NK-92 (cell line): ENCODE measurements around the gene TUBGCP2.

Source experiments
- DNase-seq: peaks from one replicate; lab custom pipeline; 2025; ENCODE audit not compliant: unreplicated experiment; lab: John Stamatoyannopoulos, UW

The TUBGCP2 gene

DNA sequence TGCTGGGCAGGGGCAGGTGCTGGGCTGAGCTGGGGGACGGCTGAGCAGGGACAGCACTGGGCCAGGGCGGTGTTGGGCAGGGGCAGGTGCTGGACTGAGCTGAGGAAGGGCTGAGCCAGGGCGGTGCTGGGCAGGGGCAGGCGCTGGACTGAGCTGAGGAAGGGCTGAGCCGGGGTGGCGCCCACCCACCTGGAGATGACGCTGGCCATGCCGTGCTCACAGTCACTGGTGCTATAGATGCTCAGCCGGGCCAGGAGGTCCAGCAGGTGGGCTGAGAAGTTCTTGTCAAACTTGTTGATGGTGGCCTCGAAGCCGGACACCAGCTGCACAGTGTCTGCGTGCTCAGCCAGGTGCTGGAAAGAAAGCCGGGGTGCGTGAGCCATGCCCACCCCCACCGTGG, 27.6 kb downstream of the TUBGCP2 start:
- DNase-seq = no peak

DNA sequence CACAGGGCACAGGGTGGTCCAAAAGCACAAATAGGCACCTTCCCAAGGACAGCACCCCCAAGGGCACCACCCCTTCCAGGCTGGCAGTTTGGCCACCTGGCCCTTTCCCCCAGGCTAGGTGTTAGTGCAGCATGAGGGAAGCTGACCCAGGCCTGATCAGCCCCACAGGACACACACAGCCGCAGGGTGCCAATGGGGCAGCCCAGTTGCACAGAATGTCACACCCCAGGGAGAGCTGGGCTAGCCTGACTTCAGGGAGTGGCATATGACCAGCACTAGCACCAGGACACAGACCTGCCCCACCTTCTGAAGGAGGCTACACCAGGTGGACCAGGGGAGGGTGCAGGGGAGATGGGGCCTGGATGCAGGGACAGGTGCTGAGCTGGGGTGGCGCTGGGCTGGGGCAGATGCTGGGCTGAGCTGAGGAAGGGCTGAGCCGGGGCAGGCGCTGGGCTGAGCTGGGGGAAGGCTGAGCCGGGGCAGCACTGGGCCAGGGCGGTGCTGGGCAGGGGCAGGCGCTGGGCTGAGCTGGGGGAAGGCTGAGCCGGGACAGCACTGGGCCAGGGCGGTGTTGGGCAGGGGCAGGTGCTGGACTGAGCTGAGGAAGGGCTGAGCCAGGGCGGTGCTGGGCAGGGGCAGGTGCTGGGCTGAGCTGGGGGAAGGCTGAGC, 28.1 kb downstream of the TUBGCP2 start:
- no peak for DNase-seq

DNA sequence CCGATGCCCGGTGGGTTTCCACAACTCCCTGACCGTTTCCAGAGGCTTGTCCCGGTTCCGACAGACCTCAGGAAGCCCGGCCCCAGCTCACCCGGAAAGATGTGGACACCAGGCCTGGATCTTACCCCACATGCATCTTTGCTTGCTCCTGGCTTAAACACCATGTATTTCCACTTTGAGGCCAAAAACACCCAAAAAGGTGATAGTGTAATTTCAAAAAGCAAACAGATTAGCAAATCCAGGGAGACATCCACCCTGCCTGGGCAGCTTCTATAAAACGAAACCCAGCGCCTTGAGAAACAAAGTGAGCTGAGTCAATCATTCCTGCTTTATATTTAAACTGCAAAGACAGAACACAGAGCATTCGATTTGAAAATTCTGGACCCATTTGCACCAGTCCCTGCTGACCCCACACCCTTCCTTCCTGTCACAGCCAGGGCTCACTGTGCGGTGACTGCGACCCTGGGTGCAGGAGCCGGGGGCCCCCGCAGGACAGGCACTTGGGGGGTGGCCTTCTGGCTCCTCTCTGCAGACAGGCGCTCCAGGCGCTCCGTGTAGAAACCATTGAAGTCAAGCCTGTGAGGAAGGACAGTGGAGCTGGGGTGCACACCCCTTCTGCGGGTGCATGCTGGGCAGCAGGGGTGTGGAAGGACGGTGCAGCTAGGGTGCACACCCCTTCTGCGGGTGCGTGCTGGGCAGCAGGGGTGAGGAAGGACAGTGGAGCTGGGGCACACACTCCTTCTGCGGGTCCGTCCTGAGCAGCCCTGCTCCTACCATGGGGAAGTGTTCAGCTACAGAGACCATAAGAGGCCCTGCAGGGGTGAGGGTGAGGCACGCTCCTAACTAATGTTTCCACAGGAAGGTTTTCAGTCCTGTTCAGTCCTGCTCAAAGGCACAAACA, 29.1 kb downstream of the TUBGCP2 start:
- DNase-seq = no peak

DNA sequence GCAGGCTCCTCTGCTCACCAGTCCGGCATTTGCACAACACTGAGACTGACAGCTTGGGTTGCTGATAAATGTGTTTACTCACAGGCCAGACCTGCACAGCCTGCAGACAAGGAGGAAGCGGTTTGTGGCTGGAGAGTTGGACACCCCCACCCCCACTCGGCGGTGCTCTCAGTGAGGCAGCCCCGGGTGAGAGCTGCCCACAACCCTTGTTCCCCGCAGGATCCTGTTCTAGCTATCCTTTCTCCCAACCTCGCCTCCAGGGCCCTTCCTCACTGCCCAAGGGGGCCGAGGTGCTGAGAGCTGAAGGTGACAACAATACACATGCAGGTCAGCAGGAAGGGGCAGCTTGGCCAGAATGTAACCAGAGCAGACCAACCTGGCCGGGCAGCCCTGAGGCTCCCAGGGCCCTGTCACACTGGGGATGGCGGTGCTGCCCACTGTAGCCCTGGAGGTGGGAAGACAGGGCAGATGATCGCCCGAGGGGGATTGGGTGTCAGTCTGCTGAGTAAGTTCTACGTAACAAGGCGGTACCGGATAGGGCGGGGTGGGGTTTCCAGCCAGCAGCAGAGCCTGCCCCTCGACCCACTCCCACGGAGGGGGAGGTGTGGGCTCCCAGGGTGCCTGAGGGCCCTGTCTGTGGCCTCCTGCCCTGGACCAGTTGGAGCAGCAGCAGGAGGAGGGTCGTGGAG, 30.0 kb downstream of the TUBGCP2 start:
- DNase-seq = peak; percentile 19

DNA sequence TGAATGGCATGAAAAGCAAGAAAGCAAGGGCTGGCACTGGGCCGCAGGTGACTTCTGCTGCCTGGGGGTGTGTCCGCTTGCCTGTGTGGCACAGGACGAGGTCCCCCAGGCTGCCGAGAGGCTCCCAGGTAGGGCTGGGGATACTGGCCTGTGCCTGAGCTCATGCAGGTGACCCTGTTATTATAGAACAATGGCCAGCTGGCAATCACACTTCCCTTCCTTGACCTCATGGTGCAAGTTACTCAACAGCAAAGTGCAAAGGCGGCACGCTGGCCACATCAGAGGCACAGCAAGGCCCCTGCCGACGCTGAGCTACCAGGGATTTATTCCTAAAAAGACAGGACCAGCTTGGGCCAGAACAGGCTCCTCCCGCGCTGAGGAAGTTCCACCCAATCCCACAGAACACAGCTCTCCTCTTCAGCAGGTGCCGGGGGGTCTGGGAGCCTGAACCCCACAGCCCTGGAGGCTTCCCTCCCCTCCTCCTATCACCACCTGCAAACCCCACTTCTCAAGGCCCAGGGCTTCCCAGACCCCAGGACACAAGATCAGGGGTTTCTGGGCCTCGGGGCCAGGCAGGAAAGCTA, 30.6 kb downstream of the TUBGCP2 start:
- no peak for DNase-seq

DNA sequence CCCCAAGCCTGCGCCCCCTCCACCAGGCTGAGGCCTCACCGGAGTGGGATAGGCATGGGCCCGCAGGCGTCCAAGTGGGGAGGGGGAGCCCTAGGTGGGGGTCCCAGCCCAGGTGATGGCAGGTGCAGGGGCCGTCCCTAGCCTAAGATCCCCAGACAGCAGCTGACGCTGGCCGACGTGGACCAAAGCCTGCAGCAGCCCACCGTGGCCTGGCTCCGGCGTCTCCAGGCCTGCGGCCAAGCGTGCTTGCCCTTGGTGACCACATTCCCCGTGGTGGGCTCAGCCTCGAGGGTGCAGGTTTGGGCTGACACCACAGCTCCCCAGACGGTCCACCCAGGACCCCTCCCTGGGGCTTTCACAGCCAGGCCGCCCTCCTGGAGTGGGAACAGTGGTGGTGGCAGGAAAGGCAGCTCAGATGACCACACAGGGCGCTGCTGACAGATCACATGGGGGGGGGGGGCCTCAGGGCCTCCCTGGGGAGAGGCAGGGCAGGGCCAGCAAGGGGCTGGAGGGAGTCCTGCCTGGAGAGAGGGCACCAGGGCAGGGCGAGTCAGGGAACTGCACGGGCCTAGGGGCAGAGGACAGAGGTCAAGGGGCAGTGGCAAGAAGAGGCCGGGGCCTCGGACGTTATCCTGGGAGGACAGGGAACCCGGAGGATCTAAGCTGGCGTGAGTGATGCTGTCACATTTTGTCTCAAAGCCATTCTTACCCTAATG, 31.2 kb downstream of the TUBGCP2 start:
- no peak for DNase-seq

DNA sequence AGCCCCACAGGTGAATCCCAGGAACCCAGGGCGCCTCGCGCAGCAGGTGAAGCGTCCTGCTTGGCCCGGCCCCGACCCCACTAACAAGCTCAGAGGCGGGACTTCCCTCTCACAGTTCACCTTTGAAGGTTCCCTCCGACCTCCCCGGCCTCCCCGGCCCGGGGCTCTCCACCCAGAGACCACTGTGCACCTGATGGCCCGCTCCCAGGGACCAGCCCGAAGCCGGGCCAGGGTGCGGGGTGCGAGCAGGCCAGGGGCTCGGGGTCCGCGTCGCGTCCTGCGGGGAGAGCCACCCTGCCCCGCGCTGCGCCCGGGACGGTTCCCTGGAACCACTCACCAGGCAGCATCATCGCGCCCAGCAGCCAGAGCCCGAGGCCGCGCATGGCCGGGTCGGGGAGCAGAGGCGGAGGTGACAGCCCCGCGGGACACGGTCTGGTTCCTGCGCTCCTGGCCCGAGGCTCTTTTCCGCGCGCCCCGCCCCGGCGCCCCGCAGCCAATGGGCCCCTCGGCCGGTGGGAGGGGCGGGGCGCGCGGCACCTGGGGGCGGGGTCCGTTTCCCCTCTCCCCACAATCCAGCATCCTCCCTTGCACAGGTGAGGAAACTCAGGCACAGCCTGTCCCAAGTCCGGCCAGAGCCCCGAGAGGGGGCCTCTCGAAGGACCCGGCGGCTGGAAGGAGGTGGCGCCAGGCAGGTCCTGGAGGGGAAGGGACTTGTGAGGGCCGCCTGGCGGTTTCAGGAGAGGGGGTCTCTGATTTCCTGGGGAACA, 32.1 kb downstream of the TUBGCP2 start, which contains the start of gene ADAM8:
Gene ADAM8, minus strand, starts transcription at position 434 of the 767 bp plus-strand sequence. Its CDS starts 51 bp downstream, at position 383.
- no peak for DNase-seq

DNA sequence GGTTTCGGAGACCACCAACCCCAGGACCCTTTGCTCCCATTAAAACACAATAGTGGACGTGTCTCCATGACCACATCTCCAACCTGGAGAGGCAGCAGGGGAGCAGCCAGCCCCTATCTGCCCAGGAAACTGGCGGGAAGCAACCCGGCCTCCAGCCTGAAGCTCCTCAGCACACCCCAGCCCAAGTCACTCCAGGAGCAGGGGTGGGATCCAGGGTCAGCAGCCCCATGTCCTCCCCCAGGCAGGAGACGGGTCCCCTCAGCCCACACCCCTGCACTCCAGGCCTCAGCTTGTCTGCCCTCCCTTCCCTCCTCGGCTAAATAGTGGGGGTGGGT, 32.6 kb downstream of the TUBGCP2 start:
- DNase-seq = no peak

DNA sequence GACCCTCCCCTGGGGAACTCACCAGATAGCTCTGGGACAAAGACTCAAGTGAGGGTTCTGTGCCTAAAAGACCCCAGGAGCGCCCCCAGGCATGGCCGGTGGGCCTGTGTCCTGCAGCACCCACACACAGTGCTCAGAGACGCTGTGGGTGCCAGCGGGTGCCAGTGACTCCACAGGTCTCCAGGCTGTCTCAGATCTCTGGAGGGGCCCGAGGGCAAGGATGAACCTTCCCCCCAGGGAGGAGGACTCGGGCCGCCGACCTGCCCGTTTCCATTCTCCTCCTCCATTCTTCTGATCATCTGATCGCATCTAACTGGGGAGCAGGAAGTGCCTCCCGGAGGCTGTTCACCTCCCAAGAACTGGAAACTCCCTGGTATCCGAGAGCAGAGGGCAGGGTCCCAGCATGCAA, 33.0 kb downstream of the TUBGCP2 start:
- DNase-seq = no peak

DNA sequence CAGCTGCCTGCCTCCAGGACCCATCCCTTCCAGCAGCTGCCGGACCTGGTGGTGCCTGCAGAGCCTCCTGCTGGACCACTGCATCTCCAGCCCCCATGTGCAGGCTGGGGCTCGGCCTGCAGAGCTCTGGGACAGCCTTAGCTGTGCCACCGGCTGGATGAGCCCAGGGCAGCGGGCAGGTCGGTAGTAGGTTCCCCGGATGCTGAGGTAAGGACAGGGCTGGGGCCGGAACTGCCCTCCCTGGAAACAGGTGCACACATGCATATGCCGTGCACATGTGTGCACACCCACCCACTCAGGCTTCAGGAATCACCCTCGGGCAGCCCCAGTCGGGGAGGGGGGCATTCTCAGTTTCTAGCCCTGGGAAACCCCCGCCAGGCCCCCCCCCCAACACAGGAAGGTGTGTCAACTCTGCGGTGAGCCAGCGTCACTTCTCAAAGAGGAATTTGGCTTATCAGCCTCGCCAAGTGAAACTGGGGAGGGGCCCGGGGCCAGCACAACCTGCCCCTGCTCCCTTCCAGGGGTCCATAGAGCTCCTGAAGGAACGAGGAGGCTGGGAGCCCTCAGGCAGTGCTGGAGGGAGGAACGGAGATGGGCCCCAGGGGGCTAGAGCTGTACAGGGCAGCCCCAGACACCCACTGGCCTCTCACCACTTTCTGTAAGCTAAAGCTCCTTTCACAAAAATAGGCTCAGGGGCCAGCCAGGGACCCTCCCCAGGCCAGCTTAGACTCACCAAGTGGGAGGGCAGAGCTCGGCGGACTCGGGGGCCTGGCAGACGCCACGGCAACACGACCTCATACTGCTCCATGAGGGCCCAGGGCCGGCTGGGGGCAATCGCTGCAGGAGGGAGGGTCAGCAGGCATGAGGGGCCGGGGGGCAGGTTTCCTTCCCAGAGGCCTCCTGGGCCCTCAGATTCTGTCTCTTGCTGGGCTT, 33.7 kb downstream of the TUBGCP2 start:
- DNase-seq = peak; percentile 17

DNA sequence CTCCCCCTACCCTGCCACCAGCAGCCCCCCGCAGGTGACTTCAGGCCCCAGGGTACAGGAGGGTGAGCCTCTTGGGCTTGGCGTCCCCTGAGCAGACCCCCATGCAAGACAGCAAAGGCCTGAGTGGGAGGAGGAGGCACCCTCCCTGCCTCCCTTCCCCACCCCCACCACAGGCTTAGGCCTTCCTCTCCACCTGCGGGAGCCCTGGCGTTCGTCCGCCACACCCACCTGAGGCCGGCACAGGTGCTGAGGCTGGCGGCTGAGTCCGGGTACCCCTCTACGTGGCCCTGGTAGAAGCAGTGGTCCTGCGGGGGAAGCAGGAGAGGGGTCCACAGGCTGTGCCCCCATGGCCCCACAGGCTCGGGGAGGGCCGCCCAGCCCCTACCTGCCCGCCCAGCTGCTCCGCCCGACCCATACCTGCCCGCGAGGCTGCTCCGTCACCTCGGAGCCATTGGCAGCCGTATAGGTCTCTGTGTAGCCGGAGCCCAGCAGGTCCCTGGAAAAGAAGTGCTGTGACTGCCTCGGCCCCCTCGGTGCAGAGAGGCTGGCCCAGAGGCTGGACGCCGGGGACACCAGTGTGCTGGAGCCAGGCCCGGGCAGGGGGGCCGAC, 35.0 kb downstream of the TUBGCP2 start:
- DNase-seq = no peak

DNA sequence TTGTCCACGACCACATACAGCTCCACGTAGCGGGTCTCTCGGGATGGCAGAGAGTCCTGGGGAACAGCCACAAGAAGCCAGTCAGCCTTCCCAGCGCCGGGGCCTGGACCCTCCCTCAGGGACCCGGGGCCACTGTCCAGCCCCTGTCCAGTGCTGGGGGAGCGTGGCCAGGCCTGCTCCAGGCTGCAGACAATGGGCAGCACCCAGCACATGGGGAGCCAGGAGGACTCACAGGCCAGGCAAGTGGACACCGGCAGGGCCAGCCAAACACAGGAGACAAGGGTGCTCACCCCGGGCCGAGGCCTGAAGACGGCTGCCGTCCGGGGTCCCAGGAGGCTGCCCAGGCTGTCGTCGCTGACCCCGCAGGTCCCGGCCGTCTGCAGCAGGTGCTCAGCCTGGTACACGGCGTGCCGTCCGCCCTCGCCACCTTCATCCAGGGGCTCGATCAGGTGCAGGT, 35.7 kb downstream of the TUBGCP2 start:
- no peak for DNase-seq

DNA sequence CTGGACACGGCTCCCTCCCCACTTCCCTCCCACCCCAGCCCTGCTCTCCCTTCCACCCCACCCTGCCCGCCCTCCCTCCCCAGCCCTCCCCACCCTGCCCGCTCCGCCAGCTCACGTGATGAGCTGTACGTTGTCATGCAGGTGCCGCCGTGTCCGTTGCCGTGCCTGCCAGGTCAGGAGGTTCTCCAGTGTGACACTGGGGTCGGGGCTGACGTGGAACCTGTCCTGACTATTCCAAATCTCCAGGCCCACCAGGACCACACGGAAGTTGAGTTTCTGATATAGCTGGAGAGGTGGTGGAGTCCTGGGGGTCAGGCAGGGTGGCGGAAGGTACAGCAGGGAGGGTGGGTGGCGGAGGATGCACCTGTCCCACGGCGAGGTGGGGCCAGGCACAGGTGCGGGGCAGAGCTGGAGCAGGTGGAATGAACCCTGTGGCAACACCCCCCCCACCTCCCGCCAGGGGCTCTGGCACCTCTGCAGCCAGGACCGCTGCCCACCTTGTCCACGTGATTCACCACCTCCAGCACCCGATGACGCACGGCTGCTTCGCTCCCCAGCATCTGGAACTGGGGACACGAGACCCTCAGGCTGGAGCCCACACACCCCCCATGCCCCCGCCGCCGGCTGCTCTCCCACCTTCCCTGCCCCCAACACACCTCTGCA, 36.2 kb downstream of the TUBGCP2 start:
- no peak for DNase-seq

DNA sequence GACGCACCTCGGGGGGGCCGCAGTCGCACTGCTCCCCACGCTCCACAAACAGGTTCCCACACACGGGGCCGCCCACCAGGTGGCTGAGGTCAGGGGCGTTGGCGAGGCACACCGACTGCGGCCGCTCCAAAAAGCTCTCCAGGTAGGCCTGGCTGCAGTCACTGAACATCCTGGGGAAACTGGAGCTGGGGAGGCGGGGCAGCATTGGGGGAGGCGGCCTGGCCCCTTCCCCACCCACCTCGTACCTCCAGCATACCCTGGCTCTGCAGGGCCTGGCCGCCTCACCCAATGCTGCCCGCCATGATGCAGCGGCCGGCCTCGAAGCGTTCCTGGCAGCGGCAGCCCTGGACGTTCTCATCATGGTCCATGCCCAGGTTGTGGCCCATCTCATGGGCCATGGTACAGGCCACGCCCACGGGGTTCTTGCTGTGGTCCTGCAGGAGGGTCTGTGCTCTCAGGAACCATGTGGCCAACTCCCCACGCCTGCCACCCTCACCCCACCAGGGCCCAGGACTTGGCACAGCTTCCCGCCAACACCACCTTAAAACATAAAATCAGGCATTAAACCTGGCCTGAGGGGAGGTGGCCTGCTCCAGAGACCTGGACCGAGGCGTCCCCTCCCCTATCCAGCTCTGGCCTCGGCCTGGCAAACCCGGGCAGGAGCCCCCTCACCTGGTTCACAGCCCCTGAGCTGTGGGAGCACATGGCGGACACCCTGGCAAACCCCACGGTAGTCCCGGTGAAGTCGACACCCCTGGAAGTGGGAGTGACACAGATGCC, 37.0 kb downstream of the TUBGCP2 start:
- DNase-seq = no peak

DNA sequence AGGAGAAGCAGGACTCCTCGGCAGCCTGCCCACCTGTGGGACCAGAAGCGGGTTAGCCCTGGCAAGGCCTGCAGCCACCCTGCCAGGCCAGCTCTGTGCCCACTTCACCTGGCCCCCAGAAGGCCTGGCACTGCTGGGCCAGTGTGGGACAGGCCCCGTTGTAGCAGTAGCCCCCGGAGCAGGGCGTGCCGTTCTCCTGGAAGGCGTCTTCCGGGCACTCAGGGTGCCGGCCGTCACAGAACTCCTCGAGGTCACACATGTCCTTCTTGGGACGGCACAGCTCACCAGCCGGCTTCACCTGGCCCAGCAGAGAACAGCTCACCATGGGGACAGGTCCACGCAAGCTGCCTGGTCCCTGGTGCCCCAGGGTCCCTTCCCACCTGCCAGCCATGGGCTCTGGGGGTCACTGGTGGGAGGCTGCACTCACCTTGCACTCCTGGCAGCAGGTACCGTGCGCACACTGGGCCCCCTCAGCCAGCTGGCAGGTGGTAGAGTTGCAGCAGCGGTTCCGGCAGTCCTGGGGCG, 37.8 kb downstream of the TUBGCP2 start:
- DNase-seq = no peak

DNA sequence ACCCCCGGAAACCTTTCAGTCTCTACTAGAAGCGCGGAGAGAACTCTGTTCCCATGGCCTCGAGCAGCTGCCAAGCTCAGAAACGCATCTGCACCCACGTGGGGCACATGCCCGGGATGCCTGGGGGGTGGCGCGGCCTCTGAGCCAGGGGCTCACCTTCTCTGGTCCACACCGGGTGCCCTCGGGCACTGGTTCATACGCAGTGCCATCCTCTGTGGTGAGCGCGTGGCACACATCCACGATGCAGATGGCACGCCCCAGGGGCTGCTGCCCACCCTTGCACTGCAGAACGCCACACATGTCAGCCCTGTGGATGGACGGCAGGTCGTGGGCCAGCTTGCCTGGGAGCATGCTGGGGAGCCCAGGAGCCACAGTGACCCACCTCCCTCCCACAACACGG, 38.5 kb downstream of the TUBGCP2 start:
- no peak for DNase-seq

DNA sequence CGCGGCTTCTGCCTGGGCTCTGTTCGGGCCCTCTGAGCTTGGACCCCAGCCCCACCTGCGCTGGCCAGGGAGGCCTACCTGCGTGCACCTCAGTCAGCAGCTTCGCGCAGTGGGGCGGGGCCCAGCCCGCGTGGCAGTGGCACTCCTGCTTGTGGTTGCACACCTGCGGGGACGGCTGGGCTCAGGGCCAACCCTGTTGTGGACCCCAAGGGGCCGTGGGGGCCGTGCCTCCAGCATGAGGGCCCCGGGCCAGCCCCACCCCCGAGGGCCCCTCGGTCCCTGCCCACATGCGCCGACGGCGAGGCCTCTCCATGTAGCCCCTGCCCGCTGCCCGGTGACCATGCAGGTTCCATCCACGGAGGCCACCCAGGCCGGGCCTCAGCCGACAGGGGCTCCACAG, 39.3 kb downstream of the TUBGCP2 start:
- DNase-seq = no peak
